ENCODE data around the gene PALB2. TPM values are rescaled to one million over a fixed set of nuclear protein-coding genes. Genes with fewer than 3 reads are reported as not detected.
A peak's percentile ranks its signal among the peaks of the same experiment; 100 is the strongest.

The PALB2 gene
- total and polyA plus RNA-seq, 9 of the 15 experiments (the other 6 are each of a cell fraction or from before 2014, with no cell fraction given) = 7.0 to 25.8 (median 15.2) TPM

DNA sequence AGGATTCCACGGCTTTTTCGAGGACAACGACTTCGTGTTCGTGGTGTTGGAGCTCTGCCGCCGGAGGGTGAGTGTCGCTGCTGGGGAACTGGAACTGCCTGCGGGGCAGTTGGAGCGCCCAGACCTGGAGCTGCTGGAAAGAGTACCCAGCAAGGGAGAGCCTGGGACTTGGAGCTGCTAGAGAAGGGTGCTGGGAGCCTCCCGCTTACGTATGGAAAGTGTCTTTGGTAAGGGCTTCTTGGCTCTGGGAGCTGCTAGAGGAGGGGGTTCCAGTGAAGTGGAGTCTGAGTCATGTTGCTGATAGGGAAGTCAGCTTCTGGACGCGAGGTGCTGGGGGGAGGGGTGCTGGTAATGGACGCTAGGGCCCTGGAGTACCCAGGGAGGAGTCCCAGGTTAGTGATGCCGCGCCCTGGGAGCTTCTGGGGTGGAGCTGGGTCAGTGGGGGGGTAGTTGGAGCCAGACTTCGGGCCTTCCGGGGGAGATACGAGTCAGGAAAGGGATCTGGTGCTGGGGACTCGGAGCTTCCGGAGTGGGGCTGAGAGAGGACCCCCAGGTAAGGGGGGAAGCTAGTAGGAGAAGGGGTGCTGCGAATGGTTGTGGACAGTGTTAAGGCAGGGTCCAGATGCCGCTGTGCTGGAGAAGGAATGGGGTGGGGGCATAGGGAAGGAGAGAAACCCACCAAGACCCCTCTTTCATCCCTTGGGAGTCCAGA is 38.3 kb upstream of the PALB2 start (continued):
- TF ChIP-seq, protein P1, sequence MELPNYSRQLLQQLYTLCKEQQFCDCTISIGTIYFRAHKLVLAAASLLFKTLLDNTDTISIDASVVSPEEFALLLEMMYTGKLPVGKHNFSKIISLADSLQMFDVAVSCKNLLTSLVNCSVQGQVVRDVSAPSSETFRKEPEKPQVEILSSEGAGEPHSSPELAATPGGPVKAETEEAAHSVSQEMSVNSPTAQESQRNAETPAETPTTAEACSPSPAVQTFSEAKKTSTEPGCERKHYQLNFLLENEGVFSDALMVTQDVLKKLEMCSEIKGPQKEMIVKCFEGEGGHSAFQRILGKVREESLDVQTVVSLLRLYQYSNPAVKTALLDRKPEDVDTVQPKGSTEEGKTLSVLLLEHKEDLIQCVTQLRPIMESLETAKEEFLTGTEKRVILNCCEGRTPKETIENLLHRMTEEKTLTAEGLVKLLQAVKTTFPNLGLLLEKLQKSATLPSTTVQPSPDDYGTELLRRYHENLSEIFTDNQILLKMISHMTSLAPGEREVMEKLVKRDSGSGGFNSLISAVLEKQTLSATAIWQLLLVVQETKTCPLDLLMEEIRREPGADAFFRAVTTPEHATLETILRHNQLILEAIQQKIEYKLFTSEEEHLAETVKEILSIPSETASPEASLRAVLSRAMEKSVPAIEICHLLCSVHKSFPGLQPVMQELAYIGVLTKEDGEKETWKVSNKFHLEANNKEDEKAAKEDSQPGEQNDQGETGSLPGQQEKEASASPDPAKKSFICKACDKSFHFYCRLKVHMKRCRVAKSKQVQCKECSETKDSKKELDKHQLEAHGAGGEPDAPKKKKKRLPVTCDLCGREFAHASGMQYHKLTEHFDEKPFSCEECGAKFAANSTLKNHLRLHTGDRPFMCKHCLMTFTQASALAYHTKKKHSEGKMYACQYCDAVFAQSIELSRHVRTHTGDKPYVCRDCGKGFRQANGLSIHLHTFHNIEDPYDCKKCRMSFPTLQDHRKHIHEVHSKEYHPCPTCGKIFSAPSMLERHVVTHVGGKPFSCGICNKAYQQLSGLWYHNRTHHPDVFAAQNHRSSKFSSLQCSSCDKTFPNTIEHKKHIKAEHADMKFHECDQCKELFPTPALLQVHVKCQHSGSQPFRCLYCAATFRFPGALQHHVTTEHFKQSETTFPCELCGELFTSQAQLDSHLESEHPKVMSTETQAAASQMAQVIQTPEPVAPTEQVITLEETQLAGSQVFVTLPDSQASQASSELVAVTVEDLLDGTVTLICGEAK (IDR thresholded peaks at IDR 0.05) = 0 out of 2 replicates have a peak, but pooled peaks have one; percentile 35
- TF ChIP-seq, protein P1 (CRISPR knock-in tag; IDR thresholded peaks at IDR 0.05) = no peak
- TF ChIP-seq RFX7 (CRISPR knock-in tag; IDR thresholded peaks at IDR 0.05) = no peak
- TF ChIP-seq, protein P2, sequence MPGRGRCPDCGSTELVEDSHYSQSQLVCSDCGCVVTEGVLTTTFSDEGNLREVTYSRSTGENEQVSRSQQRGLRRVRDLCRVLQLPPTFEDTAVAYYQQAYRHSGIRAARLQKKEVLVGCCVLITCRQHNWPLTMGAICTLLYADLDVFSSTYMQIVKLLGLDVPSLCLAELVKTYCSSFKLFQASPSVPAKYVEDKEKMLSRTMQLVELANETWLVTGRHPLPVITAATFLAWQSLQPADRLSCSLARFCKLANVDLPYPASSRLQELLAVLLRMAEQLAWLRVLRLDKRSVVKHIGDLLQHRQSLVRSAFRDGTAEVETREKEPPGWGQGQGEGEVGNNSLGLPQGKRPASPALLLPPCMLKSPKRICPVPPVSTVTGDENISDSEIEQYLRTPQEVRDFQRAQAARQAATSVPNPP (IDR thresholded peaks at IDR 0.05; ENCODE audit: borderline replicate concordance, insufficient read depth, insufficient read length) = no peak
- TF ChIP-seq, protein P3, sequence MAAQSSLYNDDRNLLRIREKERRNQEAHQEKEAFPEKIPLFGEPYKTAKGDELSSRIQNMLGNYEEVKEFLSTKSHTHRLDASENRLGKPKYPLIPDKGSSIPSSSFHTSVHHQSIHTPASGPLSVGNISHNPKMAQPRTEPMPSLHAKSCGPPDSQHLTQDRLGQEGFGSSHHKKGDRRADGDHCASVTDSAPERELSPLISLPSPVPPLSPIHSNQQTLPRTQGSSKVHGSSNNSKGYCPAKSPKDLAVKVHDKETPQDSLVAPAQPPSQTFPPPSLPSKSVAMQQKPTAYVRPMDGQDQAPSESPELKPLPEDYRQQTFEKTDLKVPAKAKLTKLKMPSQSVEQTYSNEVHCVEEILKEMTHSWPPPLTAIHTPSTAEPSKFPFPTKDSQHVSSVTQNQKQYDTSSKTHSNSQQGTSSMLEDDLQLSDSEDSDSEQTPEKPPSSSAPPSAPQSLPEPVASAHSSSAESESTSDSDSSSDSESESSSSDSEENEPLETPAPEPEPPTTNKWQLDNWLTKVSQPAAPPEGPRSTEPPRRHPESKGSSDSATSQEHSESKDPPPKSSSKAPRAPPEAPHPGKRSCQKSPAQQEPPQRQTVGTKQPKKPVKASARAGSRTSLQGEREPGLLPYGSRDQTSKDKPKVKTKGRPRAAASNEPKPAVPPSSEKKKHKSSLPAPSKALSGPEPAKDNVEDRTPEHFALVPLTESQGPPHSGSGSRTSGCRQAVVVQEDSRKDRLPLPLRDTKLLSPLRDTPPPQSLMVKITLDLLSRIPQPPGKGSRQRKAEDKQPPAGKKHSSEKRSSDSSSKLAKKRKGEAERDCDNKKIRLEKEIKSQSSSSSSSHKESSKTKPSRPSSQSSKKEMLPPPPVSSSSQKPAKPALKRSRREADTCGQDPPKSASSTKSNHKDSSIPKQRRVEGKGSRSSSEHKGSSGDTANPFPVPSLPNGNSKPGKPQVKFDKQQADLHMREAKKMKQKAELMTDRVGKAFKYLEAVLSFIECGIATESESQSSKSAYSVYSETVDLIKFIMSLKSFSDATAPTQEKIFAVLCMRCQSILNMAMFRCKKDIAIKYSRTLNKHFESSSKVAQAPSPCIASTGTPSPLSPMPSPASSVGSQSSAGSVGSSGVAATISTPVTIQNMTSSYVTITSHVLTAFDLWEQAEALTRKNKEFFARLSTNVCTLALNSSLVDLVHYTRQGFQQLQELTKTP (IDR thresholded peaks at IDR 0.05; ENCODE audit: low read depth in 1 of 2, partially characterized antibody in 2 of 2) = peak in 1 of 2 experiments; percentile 36

Measured in K562 (cell line).